Right lobe of liver (tissue), 4 donors: ENCODE data around the gene NARS2.

Experiments used
- POLR2A ChIP-seq: fragments of 450-650 bp; IDR thresholded peaks from one replicate; pipeline ENCODE4 v1.6.1; 2017; ENCODE audit warnings: antibody characterized with exemption, mild to moderate bottlenecking
- TF ChIP-seq, protein P1 (sequence below), 4 donors: fragments of 200-600 bp in 3 of 4; fragments of 450-650 bp in 1 of 4; IDR thresholded peaks; one replicate each; pipeline versions ENCODE4 v1.5.1 to v1.8.0; 2016 to 2022; ENCODE audit warnings: antibody characterized with exemption in 4 of 4, mild to moderate bottlenecking in 2 of 4
- donor health status: DM: no; HTN: no; CAD: no.
- donor health status: DM: no; HTN: no; CAD: no.
- donor health status: DM: no; HTN: yes; CAD: no.

- TF ChIP-seq POLR2A = no peak
- TF ChIP-seq, protein P1, sequence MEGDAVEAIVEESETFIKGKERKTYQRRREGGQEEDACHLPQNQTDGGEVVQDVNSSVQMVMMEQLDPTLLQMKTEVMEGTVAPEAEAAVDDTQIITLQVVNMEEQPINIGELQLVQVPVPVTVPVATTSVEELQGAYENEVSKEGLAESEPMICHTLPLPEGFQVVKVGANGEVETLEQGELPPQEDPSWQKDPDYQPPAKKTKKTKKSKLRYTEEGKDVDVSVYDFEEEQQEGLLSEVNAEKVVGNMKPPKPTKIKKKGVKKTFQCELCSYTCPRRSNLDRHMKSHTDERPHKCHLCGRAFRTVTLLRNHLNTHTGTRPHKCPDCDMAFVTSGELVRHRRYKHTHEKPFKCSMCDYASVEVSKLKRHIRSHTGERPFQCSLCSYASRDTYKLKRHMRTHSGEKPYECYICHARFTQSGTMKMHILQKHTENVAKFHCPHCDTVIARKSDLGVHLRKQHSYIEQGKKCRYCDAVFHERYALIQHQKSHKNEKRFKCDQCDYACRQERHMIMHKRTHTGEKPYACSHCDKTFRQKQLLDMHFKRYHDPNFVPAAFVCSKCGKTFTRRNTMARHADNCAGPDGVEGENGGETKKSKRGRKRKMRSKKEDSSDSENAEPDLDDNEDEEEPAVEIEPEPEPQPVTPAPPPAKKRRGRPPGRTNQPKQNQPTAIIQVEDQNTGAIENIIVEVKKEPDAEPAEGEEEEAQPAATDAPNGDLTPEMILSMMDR (IDR thresholded peaks at IDR 0.05) = no peak
These were observed 156.0 kb downstream of the NARS2 start for GRCh38 chr11:78418584-78419211.
